Suprapubic skin (tissue), 4 donors: ENCODE results near the gene TMEM63B. TPM values are rescaled to one million over a fixed set of nuclear protein-coding genes. Genes with fewer than 3 reads are reported as not detected.

Experiments used
- DNase-seq, 2 donors: peaks; one replicate each; pipeline ENCODE4 v3.0.0-alpha.2; 2019; ENCODE audit warnings: low spot score in 2 of 2
- H3K27ac ChIP-seq: fragments of 200-600 bp; sonication (generic); one replicate; pipeline ENCODE4 v1.5.1; 2019
- H3K27me3 ChIP-seq: fragments of 200-600 bp; sonication (generic); one replicate; pipeline ENCODE4 v1.5.1; 2019
- H3K36me3 ChIP-seq: fragments of 200-600 bp; sonication (generic); one replicate; pipeline ENCODE4 v1.5.1; 2019
- H3K4me1 ChIP-seq: fragments of 200-600 bp; sonication (generic); one replicate; pipeline ENCODE4 v1.5.1; 2019
- H3K4me3 ChIP-seq: fragments of 200-600 bp; sonication (generic); one replicate; pipeline ENCODE4 v1.5.1; 2019; ENCODE audit warnings: mild to moderate bottlenecking
- H3K9me3 ChIP-seq: fragments of 200-600 bp; sonication (generic); one replicate; pipeline ENCODE4 v1.5.1; 2019
- EP300 ChIP-seq: sonication (generic); formaldehyde crosslinking; IDR thresholded peaks from one replicate; pipeline ENCODE4 v1.6.1; 2017; ENCODE audit warnings: antibody characterized with exemption
- POLR2A ChIP-seq, 2 donors: fragments of 450-650 bp; IDR thresholded peaks; one replicate each; pipeline ENCODE4 v1.6.1; 2017; ENCODE audit warnings: antibody characterized with exemption in 2 of 2, mild to moderate bottlenecking in 2 of 2, moderate library complexity in 2 of 2
- POLR2AphosphoS5 ChIP-seq, 3 donors: sonication (generic); formaldehyde crosslinking; IDR thresholded peaks; one replicate each; pipeline ENCODE4 v1.6.1; 2017; ENCODE audit warnings: antibody characterized with exemption in 3 of 3
- WGBS: methylation state at CpG from one replicate; pipeline ENCODE4 v1.1.5; 2018; 5-methylcytosine and 5-hydroxymethylcytosine counted together
- total RNA-seq, 4 donors: library from RNA; depleted of rRNA; stranded (reverse); fragments of >200 nt; gene quantifications; one replicate each; pipeline ENCODE4 v1.1.0, GENCODE V29; 2016
- TF ChIP-seq, protein P1 (sequence below), 2 donors: fragments of 200-600 bp in 1 of 2; fragments of 450-650 bp in 1 of 2; sonication (generic) in 1 of 2; IDR thresholded peaks; one replicate each; pipeline ENCODE4 v1.5.1; 2016 to 2019; ENCODE audit warnings: antibody characterized with exemption in 2 of 2, mild to moderate bottlenecking in 1 of 2, moderate library complexity in 1 of 2

Gene TMEM63B
- total RNA-seq, 4 donors from 2014 or later = 71.5 to 89.0 (median 84.5) TPM

DNA sequence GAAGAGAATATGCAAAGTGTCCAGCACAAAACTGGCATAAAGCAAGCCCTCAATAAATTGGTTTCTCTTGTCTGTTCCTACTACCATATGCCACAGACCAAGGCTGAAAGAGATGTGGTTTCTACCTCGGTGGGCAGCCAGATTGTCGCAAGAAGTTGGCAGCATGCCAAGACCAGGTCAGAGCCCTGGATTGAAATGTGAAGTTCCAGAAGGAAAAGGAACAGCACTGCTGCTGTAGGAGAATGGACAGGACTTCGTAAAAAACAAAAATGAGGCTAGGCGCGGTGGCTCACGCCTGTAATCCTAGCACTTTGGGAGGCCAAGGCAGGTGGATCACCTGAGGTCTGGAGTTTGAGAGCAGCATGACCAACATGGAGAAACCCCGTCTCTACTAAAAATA is 22.2 kb upstream of the TMEM63B start:
- H3K27me3 ChIP-seq = no peaks in the 10 kb centered on the region
- H3K36me3 ChIP-seq = peaks cover 25% of the 10 kb centered on the region
- no peaks in the 10 kb centered on the region for H3K9me3 ChIP-seq
- no peak overlapping the region for H3K27ac ChIP-seq
- H3K4me3 ChIP-seq = no peak overlapping the region
- DNase-seq = no peak
- peaks cover 8% of the 10 kb centered on the region for H3K4me1 ChIP-seq
- TF ChIP-seq, protein P1, sequence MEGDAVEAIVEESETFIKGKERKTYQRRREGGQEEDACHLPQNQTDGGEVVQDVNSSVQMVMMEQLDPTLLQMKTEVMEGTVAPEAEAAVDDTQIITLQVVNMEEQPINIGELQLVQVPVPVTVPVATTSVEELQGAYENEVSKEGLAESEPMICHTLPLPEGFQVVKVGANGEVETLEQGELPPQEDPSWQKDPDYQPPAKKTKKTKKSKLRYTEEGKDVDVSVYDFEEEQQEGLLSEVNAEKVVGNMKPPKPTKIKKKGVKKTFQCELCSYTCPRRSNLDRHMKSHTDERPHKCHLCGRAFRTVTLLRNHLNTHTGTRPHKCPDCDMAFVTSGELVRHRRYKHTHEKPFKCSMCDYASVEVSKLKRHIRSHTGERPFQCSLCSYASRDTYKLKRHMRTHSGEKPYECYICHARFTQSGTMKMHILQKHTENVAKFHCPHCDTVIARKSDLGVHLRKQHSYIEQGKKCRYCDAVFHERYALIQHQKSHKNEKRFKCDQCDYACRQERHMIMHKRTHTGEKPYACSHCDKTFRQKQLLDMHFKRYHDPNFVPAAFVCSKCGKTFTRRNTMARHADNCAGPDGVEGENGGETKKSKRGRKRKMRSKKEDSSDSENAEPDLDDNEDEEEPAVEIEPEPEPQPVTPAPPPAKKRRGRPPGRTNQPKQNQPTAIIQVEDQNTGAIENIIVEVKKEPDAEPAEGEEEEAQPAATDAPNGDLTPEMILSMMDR (IDR thresholded peaks at IDR 0.05) = no peak
- TF ChIP-seq POLR2AphosphoS5 (IDR thresholded peaks at IDR 0.05) = no peak
- TF ChIP-seq EP300 = no peak
- no peak for TF ChIP-seq POLR2A (IDR thresholded peaks at IDR 0.05)
- WGBS = 77% methylated on average over 7 of the region's 7 CpGs

DNA sequence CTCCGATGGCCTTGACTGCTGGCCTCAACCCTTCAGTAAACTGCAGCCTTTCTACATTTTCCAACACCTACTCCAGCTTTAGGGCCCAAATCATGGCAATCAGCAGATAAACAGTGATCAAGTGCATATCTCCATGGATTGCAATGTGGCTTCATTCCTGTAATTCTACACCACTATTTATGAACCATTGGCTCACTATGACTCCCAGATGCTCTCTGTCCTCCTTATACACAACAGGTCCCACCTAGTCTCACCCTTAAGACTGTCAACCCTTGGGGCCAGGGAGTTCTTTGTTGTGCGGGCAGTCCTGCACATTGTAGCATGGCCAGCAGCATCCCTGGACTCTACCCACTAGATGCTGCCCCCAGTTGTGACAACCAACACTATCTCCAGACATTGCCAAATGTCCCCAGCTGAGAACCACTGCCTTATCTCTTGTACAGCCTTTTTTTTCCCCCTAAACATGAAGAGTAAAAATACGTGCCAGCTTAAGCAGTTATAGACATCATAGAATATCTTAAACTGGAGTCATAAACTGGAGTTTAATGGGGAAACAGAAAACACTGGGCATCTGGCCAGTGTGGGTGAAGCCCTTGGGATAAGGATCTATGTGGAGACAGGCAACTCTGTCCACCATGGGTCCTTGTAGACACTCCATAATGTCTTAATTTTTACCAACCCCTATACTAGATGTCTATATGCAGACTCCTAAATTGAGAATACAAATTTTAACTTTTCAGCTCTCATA is 21.2 kb upstream of the TMEM63B start:
- Histone ChIP-seq H3K4me3 (no peak overlapping the region), H3K4me1 (peaks cover 8% of the 10 kb centered on the region), H3K36me3 (peaks cover 34% of the 10 kb centered on the region), H3K9me3 (no peaks in the 10 kb centered on the region), H3K27me3 (no peaks in the 10 kb centered on the region), H3K27ac (no peak overlapping the region)
- DNase-seq = no peak
- WGBS = 83% methylated on average over 3 of the region's 3 CpGs
- TF ChIP-seq POLR2A (IDR thresholded peaks at IDR 0.05) (no peak), POLR2AphosphoS5 (IDR thresholded peaks at IDR 0.05) (no peak), EP300 (no peak)
- TF ChIP-seq, protein P1 (IDR thresholded peaks at IDR 0.05) = no peak

DNA sequence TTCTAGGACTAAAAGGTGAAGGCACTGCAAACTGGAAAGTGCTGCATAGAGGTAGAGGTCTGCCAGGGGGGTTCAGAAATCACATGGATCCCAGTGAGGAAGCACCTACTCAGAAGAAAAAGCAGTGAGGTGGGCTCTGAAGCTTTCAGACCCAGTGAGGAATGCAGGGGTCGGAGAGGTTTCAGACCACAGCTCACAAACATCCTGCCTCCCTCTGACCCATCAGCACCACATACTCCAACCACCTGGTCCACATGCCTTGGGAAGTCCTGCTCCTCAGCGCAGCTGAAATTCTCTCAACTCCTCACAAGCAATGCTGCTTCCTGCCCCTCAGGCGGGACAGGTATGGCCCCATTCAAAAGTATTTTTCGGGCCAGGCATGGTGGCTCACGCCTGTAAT is 20.3 kb upstream of the TMEM63B start:
- no peak for TF ChIP-seq EP300
- no peak for TF ChIP-seq POLR2A (IDR thresholded peaks at IDR 0.05)
- no peak for TF ChIP-seq POLR2AphosphoS5 (IDR thresholded peaks at IDR 0.05)
- TF ChIP-seq, protein P1 (IDR thresholded peaks at IDR 0.05) = no peak
- Histone ChIP-seq H3K27ac (no peak overlapping the region), H3K9me3 (no peaks in the 10 kb centered on the region), H3K36me3 (peaks cover 42% of the 10 kb centered on the region), H3K4me3 (no peak overlapping the region), H3K4me1 (peaks cover 8% of the 10 kb centered on the region), H3K27me3 (no peaks in the 10 kb centered on the region)
- DNase-seq = no peak
- 94% methylated on average over 5 of the region's 5 CpGs for WGBS

DNA sequence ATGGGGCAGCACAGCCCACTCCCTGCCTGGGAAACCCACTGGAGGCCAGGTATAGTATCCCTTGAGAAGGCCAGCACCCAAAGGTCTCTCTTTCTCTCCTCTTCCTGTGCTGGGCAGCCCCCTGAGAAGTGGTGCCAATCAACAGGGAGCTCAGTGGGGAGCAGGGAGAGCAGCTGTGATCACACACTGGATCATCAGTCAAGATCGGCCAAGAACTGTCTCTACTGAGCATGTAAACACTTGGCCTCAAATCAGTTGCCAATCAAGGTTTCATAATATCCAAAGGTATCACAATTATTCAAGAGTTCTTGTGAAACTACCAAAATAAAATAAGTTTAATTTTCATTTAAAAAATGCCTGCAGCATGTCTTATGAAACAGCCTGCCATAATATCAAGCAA is 18.9 kb upstream of the TMEM63B start:
- no peak overlapping the region for H3K27ac ChIP-seq
- H3K4me1 ChIP-seq = peaks cover 8% of the 10 kb centered on the region
- no peaks in the 10 kb centered on the region for H3K27me3 ChIP-seq
- H3K36me3 ChIP-seq = peaks cover 54% of the 10 kb centered on the region
- 83% methylated on average over 1 of the region's 1 CpG for WGBS
- TF ChIP-seq POLR2AphosphoS5 (IDR thresholded peaks at IDR 0.05) (no peak), POLR2A (IDR thresholded peaks at IDR 0.05) (no peak), EP300 (no peak)
- TF ChIP-seq, protein P1 (IDR thresholded peaks at IDR 0.05) = no peak
- no peak for DNase-seq
- H3K9me3 ChIP-seq = no peaks in the 10 kb centered on the region
- H3K4me3 ChIP-seq = no peak overlapping the region

DNA sequence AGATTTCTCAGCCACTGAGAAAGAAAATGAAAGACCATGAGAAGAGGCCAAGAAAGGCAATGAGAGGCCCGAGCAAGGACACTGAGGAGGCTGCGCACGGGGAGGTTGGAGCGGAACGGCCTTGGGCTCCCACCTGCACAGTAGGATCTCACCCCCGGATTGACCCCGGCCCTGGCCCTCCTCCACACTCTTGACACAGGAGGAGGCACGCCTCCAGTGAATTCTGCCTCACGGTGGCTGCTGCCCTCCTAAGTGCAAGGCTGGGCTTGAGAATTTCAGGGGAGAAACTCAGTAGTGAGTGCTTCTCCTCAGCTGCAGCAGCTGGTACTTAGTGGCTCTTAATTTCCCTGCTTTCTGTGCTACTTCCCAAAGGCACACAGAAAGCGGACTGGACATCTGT is 18.1 kb upstream of the TMEM63B start:
- DNase-seq = no peak
- no peak for TF ChIP-seq EP300
- no peak for TF ChIP-seq POLR2AphosphoS5 (IDR thresholded peaks at IDR 0.05)
- TF ChIP-seq, protein P1 (IDR thresholded peaks at IDR 0.05) = no peak
- no peak for TF ChIP-seq POLR2A (IDR thresholded peaks at IDR 0.05)
- Histone ChIP-seq H3K36me3 (peaks cover 54% of the 10 kb centered on the region), H3K4me3 (no peak overlapping the region), H3K4me1 (peaks cover 10% of the 10 kb centered on the region), H3K9me3 (no peaks in the 10 kb centered on the region), H3K27ac (no peak overlapping the region), H3K27me3 (no peaks in the 10 kb centered on the region)
- WGBS = 87% methylated on average over 8 of the region's 10 CpGs
